Left hindlimb (tissue), 1 donor: ENCODE results near the gene ICA1L.

Experiments
- DNase-seq: peaks from one replicate; pipeline ENCODE4 v3.0.0-alpha.2; 2018

Gene ICA1L

GRCh38 chr2:202780514-202781021 is 91.0 kb downstream of the ICA1L start:
- DNase-seq = no peak

- DNase-seq = no peak
These were observed 93.3 kb downstream of the ICA1L start for GRCh38 chr2:202778217-202778616.

GRCh38 chr2:202774104-202774503 is 97.5 kb downstream of the ICA1L start:
- no peak for DNase-seq

- DNase-seq = no peak
These were observed 98.1 kb downstream of the ICA1L start for GRCh38 chr2:202773301-202773973.

- DNase-seq = no peak
These were observed 99.7 kb downstream of the ICA1L start for GRCh38 chr2:202771741-202772460.

- DNase-seq = no peak
These were observed 100.2 kb downstream of the ICA1L start for GRCh38 chr2:202771336-202771735.

GRCh38 chr2:202769201-202769600 is 102.4 kb downstream of the ICA1L start:
- no peak for DNase-seq

GRCh38 chr2:202768273-202768672 is 103.3 kb downstream of the ICA1L start:
- no peak for DNase-seq

GRCh38 chr2:202765436-202765835 is 106.1 kb downstream of the ICA1L start:
- DNase-seq = no peak

- no peak for DNase-seq
These were observed 106.6 kb downstream of the ICA1L start for GRCh38 chr2:202764991-202765390.

GRCh38 chr2:202763916-202764315 is 107.7 kb downstream of the ICA1L start:
- no peak for DNase-seq

- no peak for DNase-seq
These were observed 109.0 kb downstream of the ICA1L start for GRCh38 chr2:202762556-202762955.

- no peak for DNase-seq
These were observed 110.7 kb downstream of the ICA1L start for GRCh38 chr2:202760848-202761247.

GRCh38 chr2:202758604-202759003 is 113.0 kb downstream of the ICA1L start:
- DNase-seq = no peak

GRCh38 chr2:202758128-202758527 is 113.4 kb downstream of the ICA1L start:
- DNase-seq = no peak

GRCh38 chr2:202757339-202757738 is 114.2 kb downstream of the ICA1L start:
- no peak for DNase-seq

- no peak for DNase-seq
These were observed 115.0 kb downstream of the ICA1L start for GRCh38 chr2:202756598-202756997.

GRCh38 chr2:202754936-202755335 is 116.6 kb downstream of the ICA1L start:
- no peak for DNase-seq

GRCh38 chr2:202752071-202752470 is 119.5 kb downstream of the ICA1L start:
- no peak for DNase-seq

GRCh38 chr2:202750763-202751427 is 120.7 kb downstream of the ICA1L start:
- no peak for DNase-seq

- no peak for DNase-seq
These were observed 122.1 kb downstream of the ICA1L start for GRCh38 chr2:202749477-202749876.

- DNase-seq = no peak
These were observed 128.0 kb downstream of the ICA1L start for GRCh38 chr2:202743613-202744012.

GRCh38 chr2:202736826-202737225 is 134.7 kb downstream of the ICA1L start:
- no peak for DNase-seq

- no peak for DNase-seq
These were observed 145.5 kb downstream of the ICA1L start for GRCh38 chr2:202726070-202726469.
